Endodermal cell (in vitro differentiated cells): Measurements from ENCODE around the gene CTNNA1. TPM values are rescaled to one million over a fixed set of nuclear protein-coding genes. Genes with fewer than 3 reads are reported as not detected.

Experiments used
- DNase-seq: peaks from one replicate; pipeline ENCODE4 v3.0.0-alpha.2; 2017
- H3K27ac ChIP-seq: 2 replicates; pipeline ENCODE4 v1.5.1; 2013; ENCODE audit warnings: mild to moderate bottlenecking, low read depth, low read length, moderate library complexity
- H3K27me3 ChIP-seq: 2 replicates; pipeline ENCODE4 v1.6.1; 2013; ENCODE audit warnings: mild to moderate bottlenecking, low read length, moderate library complexity; ENCODE audit not compliant: insufficient read depth, control insufficient read depth, poor library complexity, severe bottlenecking
- H3K36me3 ChIP-seq: 2 replicates; pipeline ENCODE4 v1.7.0; 2013; ENCODE audit warnings: mild to moderate bottlenecking, low read length, moderate library complexity; ENCODE audit not compliant: control insufficient read depth, insufficient read depth
- H3K4me1 ChIP-seq: one replicate; pipeline ENCODE4 v1.7.0; 2013; ENCODE audit warnings: low read length; ENCODE audit not compliant: control insufficient read depth, insufficient read depth
- H3K4me3 ChIP-seq: 2 replicates; pipeline ENCODE4 v1.5.1; 2013; ENCODE audit warnings: mild to moderate bottlenecking, low read length, moderate library complexity
- H3K9ac ChIP-seq: 2 replicates; pipeline ENCODE4 v1.6.1; 2013; ENCODE audit warnings: mild to moderate bottlenecking, low read length, moderate library complexity; ENCODE audit not compliant: poor library complexity, severe bottlenecking; ENCODE audit errors: extremely low read depth
- H3K9me3 ChIP-seq: 2 replicates; pipeline ENCODE4 v1.6.1; 2013; ENCODE audit warnings: mild to moderate bottlenecking, low read length, moderate library complexity; ENCODE audit not compliant: control insufficient read depth
- H3K27ac Mint-ChIP-seq: 2 replicates; pipeline ENCODE4 v1.8.0; 2020; ENCODE audit warnings: mixed read lengths
- H3K27me3 Mint-ChIP-seq: 2 replicates; pipeline ENCODE4 v1.8.0; 2021; ENCODE audit warnings: mild to moderate bottlenecking, mixed read lengths; ENCODE audit not compliant: insufficient read depth
- H3K36me3 Mint-ChIP-seq: 2 replicates; pipeline ENCODE4 v1.8.0; 2020; ENCODE audit warnings: low read depth, mixed read lengths
- H3K4me1 Mint-ChIP-seq: 2 replicates; pipeline ENCODE4 v1.8.0; 2020; ENCODE audit warnings: mixed read lengths
- H3K4me3 Mint-ChIP-seq: 2 replicates; pipeline ENCODE4 v1.8.0; 2020; ENCODE audit warnings: mild to moderate bottlenecking, moderate library complexity, mixed read lengths
- H3K9me3 Mint-ChIP-seq: 2 replicates; pipeline ENCODE4 v1.8.0; 2020; ENCODE audit warnings: mild to moderate bottlenecking, mixed read lengths
- CTCF ChIP-seq: fragments of 200-600 bp; sonication (generic); conservative IDR thresholded peaks from 2 replicates; pipeline ENCODE4 v1.5.0; 2021; ENCODE audit warnings: antibody characterized with exemption, mild to moderate bottlenecking
- WGBS, 2 experiments: methylation state at CpG; one replicate each; pipeline versions ENCODE4 v1.1.5 to v1.1.7; 2013; ENCODE audit warnings: missing lambda C conversion rate in 2 of 2, mixed read lengths in 1 of 2; ENCODE audit not compliant: insufficient coverage in 1 of 2, insufficient read length in 1 of 2; 5-methylcytosine and 5-hydroxymethylcytosine counted together
- total RNA-seq, 2 donors: library from RNA; stranded (reverse); fragmentation: NEBNext Ultra II Directional in 1 of 2; extraction: Animal tissue kit (Norgen Biotek cat#: 25700) in 1 of 2; gene quantifications; 2 replicates in 1 of 2; 3 replicates in 1 of 2; pipeline ENCODE4 v1.2.1, GENCODE V29; 2021

The CTNNA1 gene
- total RNA-seq, 2 donors from 2014 or later = 298 to 305 TPM

GRCh38 chr5:138912093-138912492 is 158.9 kb downstream of the CTNNA1 start:
- no peaks in the 10 kb centered on the region for H3K27me3 ChIP-seq
- TF ChIP-seq CTCF = no peak
- H3K27ac ChIP-seq = no peak overlapping the region
- no peak overlapping the region for H3K9ac ChIP-seq
- Mint-ChIP-seq H3K4me3 (no peak overlapping the region), H3K4me1 (peaks cover 5% of the 10 kb centered on the region), H3K27ac (peak overlapping the region; percentile 1), H3K9me3 (no peaks in the 10 kb centered on the region), H3K27me3 (no peaks in the 10 kb centered on the region), H3K36me3 (peaks cover 49% of the 10 kb centered on the region)
- H3K36me3 ChIP-seq = peaks cover 55% of the 10 kb centered on the region
- no peak overlapping the region for H3K4me3 ChIP-seq
- no peak for DNase-seq
- no peaks in the 10 kb centered on the region for H3K4me1 ChIP-seq
- no peaks in the 10 kb centered on the region for H3K9me3 ChIP-seq
- 91 to 98% methylated on average over 4 of the region's 4 CpGs for WGBS, 2 experiments

- H3K9ac ChIP-seq = no peak overlapping the region
- no peaks in the 10 kb centered on the region for H3K4me1 ChIP-seq
- H3K36me3 Mint-ChIP-seq = peaks cover 37% of the 10 kb centered on the region
- H3K4me3 Mint-ChIP-seq = no peak overlapping the region
- no peaks in the 10 kb centered on the region for H3K27me3 ChIP-seq
- no peak overlapping the region for H3K27ac ChIP-seq
- H3K27me3 Mint-ChIP-seq = no peaks in the 10 kb centered on the region
- H3K36me3 ChIP-seq = peaks cover 66% of the 10 kb centered on the region
- H3K9me3 ChIP-seq = no peaks in the 10 kb centered on the region
- WGBS, 2 experiments = 95% methylated on average over 3 of the region's 3 CpGs; no CpG with 5 or more reads in 1 of the 2 experiments
- H3K4me1 Mint-ChIP-seq = peaks cover 5% of the 10 kb centered on the region
- H3K4me3 ChIP-seq = no peak overlapping the region
- no peak overlapping the region for H3K27ac Mint-ChIP-seq
- peak; percentile 11 for DNase-seq
- no peak for TF ChIP-seq CTCF
- no peaks in the 10 kb centered on the region for H3K9me3 Mint-ChIP-seq
Measured at GRCh38 chr5:138913773-138914172, 160.5 kb downstream of the CTNNA1 start.

GRCh38 chr5:138914338-138914737 is 161.1 kb downstream of the CTNNA1 start:
- no peak overlapping the region for H3K27ac ChIP-seq
- no peaks in the 10 kb centered on the region for H3K27me3 Mint-ChIP-seq
- peaks cover 69% of the 10 kb centered on the region for H3K36me3 ChIP-seq
- no peak overlapping the region for H3K4me3 ChIP-seq
- no peaks in the 10 kb centered on the region for H3K4me1 ChIP-seq
- WGBS, 2 experiments = 84 to 100% methylated on average over 1 to 3 of the region's 3 CpGs
- H3K9me3 Mint-ChIP-seq = no peaks in the 10 kb centered on the region
- H3K27me3 ChIP-seq = no peaks in the 10 kb centered on the region
- H3K4me1 Mint-ChIP-seq = peaks cover 5% of the 10 kb centered on the region
- no peaks in the 10 kb centered on the region for H3K9me3 ChIP-seq
- H3K27ac Mint-ChIP-seq = no peak overlapping the region
- peaks cover 37% of the 10 kb centered on the region for H3K36me3 Mint-ChIP-seq
- no peak for TF ChIP-seq CTCF
- H3K9ac ChIP-seq = no peak overlapping the region
- no peak for DNase-seq
- H3K4me3 Mint-ChIP-seq = no peak overlapping the region
